HG03571 (cell line): Measurements from ENCODE around the gene PANK3.
"Not testable (repeated sequence)": the region's sequence is repeated elsewhere in the genome, so short reads cannot be mapped to it uniquely, and the experiment has no call there.

Experiments
- ATAC-seq: cut with Tn5 transposase; IDR thresholded peaks from one replicate; pipeline ENCODE4 v1.9.1; 2021; ENCODE audit not compliant: unreplicated experiment

Gene PANK3

GRCh38 chr5:168596122-168596521, 17.0 kb upstream of the PANK3 start:
- not testable (repeated sequence) for ATAC-seq

- ATAC-seq = no peak
Measured at GRCh38 chr5:168592014-168592368, 12.8 kb upstream of the PANK3 start.

GRCh38 chr5:168591302-168592013, 12.3 kb upstream of the PANK3 start:
- ATAC-seq = no peak

GRCh38 chr5:168590666-168591065, 11.5 kb upstream of the PANK3 start:
- no peak for ATAC-seq

GRCh38 chr5:168587987-168588386, 8.8 kb upstream of the PANK3 start:
- ATAC-seq = no peak

GRCh38 chr5:168585119-168585856, 6.1 kb upstream of the PANK3 start:
- no peak for ATAC-seq

GRCh38 chr5:168583742-168584482, 4.7 kb upstream of the PANK3 start:
- ATAC-seq = peak; percentile 19

- not testable (repeated sequence) for ATAC-seq
Measured at GRCh38 chr5:168580814-168581469, 1.8 kb upstream of the PANK3 start.

GRCh38 chr5:168580227-168580508, 1.0 kb upstream of the PANK3 start:
- ATAC-seq = no peak

- peak; percentile 95 for ATAC-seq
Measured at GRCh38 chr5:168579488-168580226, 489 bp upstream of the PANK3 start.

GRCh38 chr5:168578006-168578405, 1.2 kb downstream of the PANK3 start:
- ATAC-seq = no peak

GRCh38 chr5:168575391-168576372, 3.5 kb downstream of the PANK3 start:
- ATAC-seq = no peak

- not testable (repeated sequence) for ATAC-seq
Measured at GRCh38 chr5:168574156-168574555, 5.0 kb downstream of the PANK3 start.

GRCh38 chr5:168573663-168574062, 5.5 kb downstream of the PANK3 start:
- ATAC-seq = not testable (repeated sequence)

GRCh38 chr5:168570490-168571328, 8.5 kb downstream of the PANK3 start:
- no peak for ATAC-seq

GRCh38 chr5:168568738-168569137, 10.4 kb downstream of the PANK3 start:
- no peak for ATAC-seq

GRCh38 chr5:168563959-168564358, 15.2 kb downstream of the PANK3 start:
- ATAC-seq = no peak

GRCh38 chr5:168562279-168562678, 16.9 kb downstream of the PANK3 start:
- ATAC-seq = no peak

GRCh38 chr5:168557389-168557788, 21.8 kb downstream of the PANK3 start:
- no peak for ATAC-seq
